GM12872 (cell line): Measurements from ENCODE around the gene RNF146.

Experiments used
- TF ChIP-seq, protein P1 (sequence below): IDR thresholded peaks from 3 replicates; pipeline ENCODE4 v1.5.1; 2011; ENCODE audit warnings: low read depth, mild to moderate bottlenecking, low read length, moderate library complexity; ENCODE audit not compliant: insufficient read depth

The RNF146 gene

GRCh38 chr6:127290391-127291265, 24.0 kb downstream of the RNF146 start:
- TF ChIP-seq, protein P1, sequence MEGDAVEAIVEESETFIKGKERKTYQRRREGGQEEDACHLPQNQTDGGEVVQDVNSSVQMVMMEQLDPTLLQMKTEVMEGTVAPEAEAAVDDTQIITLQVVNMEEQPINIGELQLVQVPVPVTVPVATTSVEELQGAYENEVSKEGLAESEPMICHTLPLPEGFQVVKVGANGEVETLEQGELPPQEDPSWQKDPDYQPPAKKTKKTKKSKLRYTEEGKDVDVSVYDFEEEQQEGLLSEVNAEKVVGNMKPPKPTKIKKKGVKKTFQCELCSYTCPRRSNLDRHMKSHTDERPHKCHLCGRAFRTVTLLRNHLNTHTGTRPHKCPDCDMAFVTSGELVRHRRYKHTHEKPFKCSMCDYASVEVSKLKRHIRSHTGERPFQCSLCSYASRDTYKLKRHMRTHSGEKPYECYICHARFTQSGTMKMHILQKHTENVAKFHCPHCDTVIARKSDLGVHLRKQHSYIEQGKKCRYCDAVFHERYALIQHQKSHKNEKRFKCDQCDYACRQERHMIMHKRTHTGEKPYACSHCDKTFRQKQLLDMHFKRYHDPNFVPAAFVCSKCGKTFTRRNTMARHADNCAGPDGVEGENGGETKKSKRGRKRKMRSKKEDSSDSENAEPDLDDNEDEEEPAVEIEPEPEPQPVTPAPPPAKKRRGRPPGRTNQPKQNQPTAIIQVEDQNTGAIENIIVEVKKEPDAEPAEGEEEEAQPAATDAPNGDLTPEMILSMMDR = no peak

- TF ChIP-seq, protein P1 = no peak
Observed at GRCh38 chr6:127291495-127291894, 24.8 kb downstream of the RNF146 start.

GRCh38 chr6:127297502-127298070, 30.9 kb downstream of the RNF146 start:
- TF ChIP-seq, protein P1 = no peak

- TF ChIP-seq, protein P1 = no peak
Observed at GRCh38 chr6:127298475-127298874, 31.8 kb downstream of the RNF146 start.

DNA sequence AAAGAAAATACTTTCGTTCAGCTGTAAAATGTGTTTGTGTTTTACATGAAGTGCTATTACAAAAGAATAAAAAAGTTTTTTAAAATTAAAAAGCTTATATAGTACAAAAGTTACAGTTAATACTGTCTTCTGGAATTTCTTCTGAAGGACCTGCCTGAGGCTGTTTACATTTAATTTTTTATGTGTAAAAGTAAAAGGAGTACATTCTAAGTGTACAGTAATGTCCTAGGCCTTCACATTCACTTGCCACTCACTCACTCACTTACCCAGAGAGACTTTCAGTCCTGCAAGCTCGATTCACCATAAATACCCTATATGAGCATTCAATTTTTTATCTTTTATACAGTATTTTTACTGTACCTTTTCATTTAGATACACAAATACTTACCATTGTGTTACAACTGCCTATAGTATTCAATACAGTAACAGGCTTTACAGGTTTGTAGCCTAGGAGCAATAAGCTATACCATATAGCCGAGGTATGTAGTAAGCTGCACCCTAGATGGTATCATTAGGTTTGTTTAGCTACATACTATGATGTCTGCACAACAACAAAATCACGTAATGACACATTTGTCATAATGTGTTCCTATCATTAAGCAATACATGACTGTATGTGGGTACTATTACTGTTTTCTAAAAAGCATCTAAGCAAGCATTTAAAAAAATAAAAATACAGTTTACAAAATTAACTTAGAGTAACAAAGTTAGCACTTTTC, 33.0 kb downstream of the RNF146 start:
- TF ChIP-seq, protein P1 = no peak

DNA sequence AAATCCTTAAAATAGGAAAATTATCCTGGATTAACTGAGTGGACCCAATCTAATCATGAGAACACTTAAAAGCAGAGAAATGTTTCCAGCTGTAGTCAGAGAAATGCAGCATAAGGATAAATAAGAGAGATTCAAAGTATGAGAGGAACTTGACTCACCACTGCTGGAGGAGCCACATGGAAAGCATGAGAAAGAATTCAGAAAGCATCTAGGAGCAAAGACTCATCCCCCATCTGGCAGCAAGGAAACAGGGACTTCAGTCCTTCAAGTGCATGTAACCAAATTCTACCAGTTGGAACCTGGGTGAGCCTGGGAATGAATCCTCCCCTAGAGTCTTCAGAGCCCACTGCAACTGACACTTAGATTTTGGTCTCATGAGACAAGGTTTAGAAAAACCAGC, 33.7 kb downstream of the RNF146 start:
- TF ChIP-seq, protein P1 = no peak

DNA sequence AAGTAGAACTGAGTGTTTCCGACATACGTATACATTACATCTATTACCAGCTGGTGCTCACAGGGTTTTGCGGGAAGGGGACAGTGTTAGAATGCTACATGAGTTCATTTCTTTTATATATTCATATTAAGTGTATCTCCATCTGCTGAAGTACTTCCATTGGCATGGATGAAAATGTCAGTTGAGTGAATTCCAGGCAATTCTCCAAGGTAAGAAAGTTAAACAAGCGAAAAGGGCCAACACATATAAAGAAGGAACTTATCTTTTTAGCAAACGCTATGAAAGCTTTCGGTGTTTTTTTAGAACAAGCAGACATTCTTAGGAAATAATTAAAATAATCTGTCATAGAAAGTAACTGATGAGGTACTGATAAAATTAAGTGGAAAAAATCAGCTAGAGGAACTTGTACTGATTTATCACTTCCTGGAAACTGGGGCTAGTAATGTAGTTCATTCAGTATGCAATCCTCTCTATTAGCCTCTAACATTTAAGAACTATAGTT, 34.6 kb downstream of the RNF146 start:
- TF ChIP-seq, protein P1 = no peak
